HG03045 (cell line): ENCODE data around the gene ARFGAP3.
A peak's percentile ranks its signal among the peaks of the same experiment; 100 is the strongest.
"Not testable (repeated sequence)": the region's sequence is repeated elsewhere in the genome, so short reads cannot be mapped to it uniquely, and the experiment has no call there.

Source experiments
- ATAC-seq: cut with Tn5 transposase; IDR thresholded peaks from one replicate; pipeline ENCODE4 v1.9.1; 2021; ENCODE audit warnings: mild to moderate bottlenecking, moderate library complexity; ENCODE audit not compliant: unreplicated experiment

The ARFGAP3 gene

DNA sequence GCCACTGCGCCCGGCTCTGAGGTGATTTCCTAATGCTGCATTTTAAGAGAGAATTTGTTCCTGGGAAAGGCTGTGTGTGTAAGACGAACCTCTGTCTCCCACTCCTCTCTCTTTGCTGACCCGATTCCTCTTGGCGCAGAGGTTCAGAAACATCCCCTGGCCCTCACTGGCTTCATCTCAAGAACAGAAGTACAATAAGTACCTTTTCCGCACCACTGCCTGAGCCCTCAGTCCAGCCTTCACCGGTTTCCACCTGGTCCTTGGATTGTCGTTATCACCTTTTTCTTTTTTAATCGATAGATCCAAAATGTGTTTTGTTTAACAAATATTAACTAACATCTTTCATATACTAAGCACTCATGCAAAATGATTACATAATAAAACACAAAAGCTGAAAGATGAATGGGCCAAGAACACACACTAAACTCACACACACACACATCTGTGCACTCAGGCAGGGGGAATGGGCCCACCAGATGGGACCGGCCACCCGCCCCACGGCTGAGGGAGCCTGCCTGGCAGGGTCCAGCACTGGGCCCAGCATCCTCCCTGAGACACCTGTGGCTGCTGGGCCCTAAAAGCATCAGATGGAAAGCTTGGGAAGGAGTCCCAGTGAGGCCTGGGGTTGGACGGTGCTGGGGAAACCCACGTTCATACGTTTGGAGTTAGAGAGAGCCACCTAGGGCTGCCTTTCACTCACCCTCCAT lies 86.0 kb downstream of the ARFGAP3 start:
- ATAC-seq: no peak

DNA sequence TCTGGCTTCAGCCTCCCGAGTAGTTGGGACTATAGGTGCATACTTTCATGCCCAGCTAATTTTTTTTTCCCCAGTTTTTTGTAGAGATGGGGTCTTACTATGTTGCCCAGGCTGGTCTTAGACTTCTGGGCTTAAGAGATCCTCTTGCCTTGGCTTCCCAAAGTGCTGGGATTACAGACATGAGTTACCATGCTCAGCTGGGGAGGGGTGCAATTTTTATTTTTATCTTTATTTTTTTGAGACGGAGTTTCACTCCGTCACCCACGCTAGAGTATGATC lies 86.7 kb downstream of the ARFGAP3 start:
- ATAC-seq: no peak

DNA sequence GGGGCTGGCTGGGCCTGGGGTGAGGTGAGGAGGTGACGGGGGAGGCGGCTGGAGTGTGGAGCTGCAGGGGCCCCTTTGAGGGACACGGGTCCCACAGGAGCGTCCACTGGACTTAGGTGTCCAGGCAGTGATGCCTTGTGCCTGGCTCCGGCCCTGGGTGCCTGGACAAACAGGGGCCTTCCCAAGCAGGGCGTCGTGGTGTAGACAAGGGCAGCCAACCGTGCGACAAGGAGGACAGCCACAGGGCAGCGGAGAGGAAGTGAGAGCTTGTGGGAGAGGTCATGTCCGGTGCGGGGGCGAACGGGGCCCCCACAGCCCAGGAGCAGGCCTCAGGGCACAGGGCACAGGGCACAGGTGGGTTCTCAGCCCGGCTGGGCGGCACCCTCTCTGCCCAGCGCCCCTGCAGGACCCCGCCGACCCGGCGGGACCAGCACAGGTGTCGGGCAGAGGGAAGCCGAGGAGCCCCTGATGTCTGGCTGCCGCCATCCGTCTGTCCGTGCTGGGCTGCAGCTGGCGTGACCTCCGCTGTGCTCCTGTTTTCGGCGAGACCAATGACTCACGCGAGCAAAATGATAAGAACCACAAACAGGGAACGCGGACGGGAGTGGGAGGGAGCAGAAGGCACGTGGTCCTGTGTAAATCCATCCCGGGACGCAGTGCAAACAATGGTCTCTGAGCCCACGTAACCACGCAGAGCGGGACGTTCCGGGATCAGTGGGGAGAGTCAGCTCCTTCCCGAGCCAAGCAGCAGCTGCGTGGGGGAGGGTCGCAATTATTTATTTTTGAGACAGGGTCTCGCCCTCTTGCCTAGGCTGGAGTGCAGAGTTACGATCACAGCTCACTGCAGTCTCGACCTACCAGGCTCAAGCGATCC lies 87.3 kb downstream of the ARFGAP3 start:
- ATAC-seq: peak; percentile 68

GRCh38 chr22:42769238-42769573 lies 87.9 kb downstream of the ARFGAP3 start:
- no peak for ATAC-seq

GRCh38 chr22:42768385-42769035 lies 88.6 kb downstream of the ARFGAP3 start:
- no peak for ATAC-seq

DNA sequence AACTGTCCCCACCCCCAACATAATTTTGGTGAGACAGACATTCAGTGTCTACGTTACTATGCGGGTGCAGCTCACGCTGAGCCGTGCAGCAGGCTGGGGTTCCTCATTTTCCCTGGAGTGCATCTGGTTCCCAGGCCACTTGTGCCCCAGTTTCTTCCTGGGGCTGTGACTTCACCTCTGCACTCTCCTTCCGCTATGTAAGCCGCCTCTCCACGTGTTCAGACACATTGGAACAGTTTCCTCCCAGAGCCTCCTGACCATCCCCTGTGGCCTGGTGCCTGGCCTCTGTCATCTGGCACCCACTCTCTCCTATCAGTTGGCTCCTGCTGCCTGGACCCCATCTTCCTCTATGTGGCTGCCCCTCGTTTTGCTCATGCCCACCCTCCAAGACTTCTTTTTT lies 90.2 kb downstream of the ARFGAP3 start:
- ATAC-seq: no peak

DNA sequence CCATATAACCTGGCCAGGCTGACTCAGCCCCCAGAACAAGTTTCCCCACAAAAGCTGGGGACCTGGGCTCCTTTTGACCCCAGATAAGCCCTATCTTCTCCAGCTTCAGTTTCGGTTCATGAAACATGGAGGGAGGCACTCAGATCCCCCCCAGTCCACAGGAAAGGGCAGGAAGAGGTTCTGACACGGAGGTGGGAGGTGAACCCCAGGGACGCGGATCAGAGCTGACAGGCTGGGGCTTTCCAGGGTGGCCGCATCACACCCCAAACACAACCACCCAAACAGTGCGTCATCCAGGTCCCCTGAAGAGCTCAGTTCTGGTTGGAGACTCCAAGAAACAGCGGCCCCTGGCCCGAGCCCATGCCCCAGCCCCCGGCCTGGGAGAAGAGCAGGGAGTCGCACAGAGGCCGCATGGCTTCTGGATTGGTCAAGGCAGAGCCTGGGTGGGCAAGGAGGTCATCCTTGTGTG lies 92.1 kb downstream of the ARFGAP3 start:
- no peak for ATAC-seq

DNA sequence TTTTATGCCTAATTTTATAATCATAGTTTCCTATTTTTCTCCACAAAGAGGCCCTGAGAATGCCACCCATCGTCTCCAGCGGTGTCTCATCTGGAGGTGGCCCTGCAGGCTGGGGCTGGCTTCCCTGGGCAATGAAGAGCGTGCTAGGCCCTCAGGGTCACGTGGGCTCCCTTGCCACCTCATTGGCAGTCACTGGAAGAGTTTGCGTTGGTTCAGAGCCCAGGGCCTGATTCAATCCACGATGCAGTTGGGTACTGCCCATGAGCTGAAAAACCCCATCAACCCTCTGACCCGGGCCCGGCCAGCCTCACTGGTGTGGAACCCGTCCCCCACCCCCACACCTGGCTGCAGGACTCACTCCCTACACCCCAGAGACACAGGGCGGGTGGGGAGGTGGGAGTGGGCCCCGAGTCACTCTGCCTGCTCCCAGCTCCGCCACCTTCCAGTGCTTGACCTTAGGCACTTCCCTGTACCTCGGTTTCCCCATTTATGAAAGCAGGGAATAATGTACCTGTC lies 93.0 kb downstream of the ARFGAP3 start:
- no peak for ATAC-seq

- ATAC-seq: no peak
Observed at GRCh38 chr22:42760806-42761565, 96.1 kb downstream of the ARFGAP3 start.

- ATAC-seq: no peak
Observed at GRCh38 chr22:42758931-42759629, 98.0 kb downstream of the ARFGAP3 start.

DNA sequence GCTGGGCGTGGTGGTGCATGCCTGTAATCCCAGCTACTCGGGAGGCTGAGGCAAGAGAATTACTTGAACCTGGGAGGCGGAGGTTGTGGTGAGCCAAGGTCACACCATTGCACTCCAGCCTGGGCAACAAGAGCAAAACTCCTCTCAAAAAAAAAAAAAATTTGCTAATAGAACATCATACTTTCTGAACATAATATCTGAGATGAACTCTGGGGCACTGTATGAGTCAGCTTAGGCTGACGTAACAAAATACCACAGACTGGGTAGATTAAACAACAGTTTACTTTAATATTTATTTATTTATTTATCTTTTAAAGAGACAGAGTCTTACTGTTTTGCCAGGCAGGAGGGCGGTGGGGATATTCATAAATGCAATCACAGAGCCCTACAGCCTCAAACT lies 101.5 kb downstream of the ARFGAP3 start:
- not testable (repeated sequence) for ATAC-seq

- ATAC-seq: not testable (repeated sequence)
Observed at GRCh38 chr22:42755121-42755520, 102.0 kb downstream of the ARFGAP3 start.

DNA sequence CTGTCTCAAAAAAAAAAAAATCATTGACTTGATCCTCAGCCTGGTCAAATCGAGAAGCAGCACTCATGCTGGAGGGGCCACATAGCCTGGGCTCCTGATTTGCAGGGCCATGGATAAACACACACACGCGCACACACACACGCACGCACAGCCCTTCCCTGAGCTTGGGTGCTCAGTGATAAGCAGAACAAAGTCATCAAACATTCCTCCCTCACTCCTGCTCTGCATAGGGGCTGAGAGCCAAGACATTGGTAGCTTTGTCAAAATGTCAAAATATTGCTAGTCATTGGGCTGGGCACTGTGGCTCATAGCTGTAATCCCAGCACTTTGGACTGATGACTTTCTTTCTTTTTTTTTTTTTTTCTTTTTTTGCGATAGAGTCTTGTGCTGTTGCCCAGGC lies 102.4 kb downstream of the ARFGAP3 start:
- ATAC-seq: no peak

- no peak for ATAC-seq
Observed at GRCh38 chr22:42752912-42753311, 104.2 kb downstream of the ARFGAP3 start.

DNA sequence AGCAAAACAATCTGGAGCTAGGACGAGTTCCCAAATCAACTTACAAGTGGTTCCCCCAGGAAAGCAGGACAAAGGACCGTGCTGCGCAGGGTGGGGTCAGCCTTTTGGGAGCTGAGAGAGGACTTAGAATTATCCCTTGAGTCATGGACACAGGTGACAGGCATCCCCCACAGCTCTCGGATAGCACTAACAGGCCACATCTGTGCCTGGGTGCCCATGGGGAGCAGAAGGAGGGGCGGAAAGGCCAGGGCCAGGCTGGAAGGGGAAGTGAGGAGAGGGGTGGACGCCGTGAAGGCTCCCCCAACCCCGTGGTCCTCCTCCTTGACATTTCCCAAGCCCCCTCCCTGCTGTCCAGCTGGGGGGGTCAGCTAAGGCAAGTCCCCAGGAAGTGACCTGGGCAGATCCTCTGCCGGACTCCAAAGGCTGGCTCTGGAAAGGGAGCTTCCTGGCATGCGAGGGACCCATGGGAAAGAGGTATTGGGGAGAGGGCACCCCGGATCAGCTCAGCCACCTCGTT lies 104.8 kb downstream of the ARFGAP3 start:
- ATAC-seq: no peak

DNA sequence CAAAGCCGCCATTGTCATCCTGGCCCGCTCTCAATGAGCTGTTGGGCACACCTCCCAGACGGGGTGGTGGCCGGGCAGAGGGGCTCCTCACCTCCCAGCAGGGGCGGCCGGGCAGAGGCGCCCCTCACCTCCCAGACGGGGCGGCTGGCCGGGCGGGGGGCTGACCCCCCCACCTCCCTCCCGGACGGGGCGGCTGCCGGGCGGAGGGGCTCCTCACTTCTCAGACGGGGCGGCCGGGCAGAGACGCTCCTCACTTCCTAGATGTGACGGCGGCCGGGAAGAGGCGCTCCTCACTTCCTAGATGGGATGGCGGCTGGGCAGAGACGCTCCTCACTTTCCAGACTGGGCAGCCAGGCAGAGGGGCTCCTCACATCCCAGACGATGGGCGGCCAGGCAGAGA lies 106.7 kb downstream of the ARFGAP3 start:
- not testable (repeated sequence) for ATAC-seq

- ATAC-seq: no peak
Observed at GRCh38 chr22:42747701-42748513, 109.2 kb downstream of the ARFGAP3 start.
